Activated gamma-delta T cell treated with Interleukin-2 at 50 U/mL for 16 hours (primary cell): Measurements from ENCODE around the gene ZNF99.
"Not testable (repeated sequence)": the region's sequence is repeated elsewhere in the genome, so short reads cannot be mapped to it uniquely, and the experiment has no call there.

Source experiments
- DNase-seq: peaks from one replicate; pipeline ENCODE4 v3.0.0-alpha.2; 2020

ZNF99 gene

DNA sequence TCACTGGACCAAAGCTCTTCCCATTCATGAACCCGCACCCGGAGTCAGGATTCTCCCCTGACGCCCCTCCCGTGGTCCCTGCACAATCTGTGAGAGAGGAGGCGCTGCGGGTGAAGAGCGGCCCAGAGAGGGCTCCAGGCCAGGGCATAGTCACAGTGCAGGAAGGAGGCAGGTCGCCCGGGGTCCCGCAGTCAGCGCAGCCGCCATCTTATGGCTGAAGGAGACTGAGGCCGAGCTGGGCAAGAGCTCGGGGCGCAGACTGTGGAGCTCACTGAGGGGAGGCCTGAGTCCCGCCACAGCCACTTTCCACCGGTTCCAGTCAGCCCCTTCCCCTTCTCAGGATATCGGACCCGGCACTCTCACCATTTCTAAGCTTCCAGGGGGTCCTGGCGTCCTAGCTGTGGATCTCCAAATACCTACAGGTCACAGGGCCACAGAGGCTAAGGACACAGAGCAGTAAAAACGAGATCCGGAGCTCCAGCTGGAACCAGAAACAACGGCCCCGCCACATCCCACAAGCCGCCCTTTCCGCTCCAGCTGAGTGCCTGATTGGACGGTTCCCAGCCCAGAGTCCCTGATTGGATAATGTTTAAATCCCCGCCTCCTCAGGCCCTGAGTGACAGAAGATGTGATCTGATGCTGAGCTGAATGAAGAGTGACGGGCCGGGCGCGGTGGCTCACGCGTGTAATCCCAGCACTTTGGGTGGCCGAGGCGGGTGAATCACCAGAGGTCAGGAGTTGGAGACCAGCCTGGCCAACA, at the start of gene ZNF99:
ZNF99 (minus strand) TSS at position 501 of the 760 bp plus-strand sequence; CDS start at position 366, 135 bp downstream.
- DNase-seq: no peak

DNA sequence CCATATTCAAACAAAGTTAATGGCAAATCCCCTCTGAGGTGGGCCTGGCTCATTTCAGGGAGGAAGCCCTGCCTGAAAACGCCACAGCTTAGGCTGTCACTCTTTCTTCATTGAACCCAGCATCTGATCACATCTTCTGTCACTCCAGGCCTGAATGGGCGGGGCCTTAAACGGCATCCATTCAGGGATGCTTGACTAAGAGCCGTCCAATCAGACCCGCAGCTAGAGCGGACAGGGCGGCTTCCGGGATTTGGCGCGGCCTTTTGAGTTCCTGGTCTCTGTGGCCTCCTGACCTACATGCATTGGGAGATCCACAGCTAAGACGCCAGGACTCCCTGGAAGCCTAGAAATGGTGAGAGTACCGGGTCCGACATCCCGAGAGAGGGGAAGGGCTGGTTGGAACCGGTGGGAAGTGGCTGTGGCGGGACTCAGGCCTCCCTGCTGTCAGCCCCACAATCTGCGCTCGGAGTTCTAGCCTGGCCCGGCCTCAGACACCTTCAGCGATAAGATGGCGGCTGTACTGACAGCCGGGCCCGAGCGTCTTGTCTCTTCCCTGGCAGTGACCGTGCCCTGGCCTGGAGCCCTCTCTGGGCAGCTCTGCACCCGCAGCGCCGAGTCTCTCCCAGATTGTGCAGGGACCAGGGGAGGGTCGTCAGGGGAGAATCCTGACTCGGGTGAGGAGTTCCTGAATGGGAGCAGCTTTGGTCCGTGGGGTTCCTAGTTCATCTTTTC, 48.2 kb upstream of the ZNF99 start, which contains the start of gene ZNF723:
ZNF723 (plus strand) TSS at position 261 of the 732 bp plus-strand sequence; CDS start at position 350, 89 bp downstream.
- no peak for DNase-seq

DNA sequence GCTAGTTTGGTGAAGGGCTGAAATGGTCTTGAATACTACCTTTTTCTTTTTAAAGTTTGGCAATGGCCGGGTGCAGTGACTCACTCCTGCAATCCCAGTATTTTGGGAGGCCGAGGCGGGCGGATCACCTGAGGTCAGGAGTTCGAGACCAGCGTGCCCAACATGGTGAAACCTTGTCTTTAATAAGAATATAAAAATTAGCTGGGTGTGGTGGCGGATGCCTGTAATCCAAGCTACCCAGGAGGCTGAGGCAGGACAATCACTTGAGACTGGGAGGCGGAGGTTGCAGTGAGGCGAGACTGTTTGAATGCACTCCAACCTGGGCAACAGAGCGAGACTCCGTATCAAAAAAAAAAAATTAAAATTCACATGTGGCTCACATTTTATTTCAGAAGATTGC, 47.3 kb upstream of the ZNF99 start:
- no peak for DNase-seq

DNA sequence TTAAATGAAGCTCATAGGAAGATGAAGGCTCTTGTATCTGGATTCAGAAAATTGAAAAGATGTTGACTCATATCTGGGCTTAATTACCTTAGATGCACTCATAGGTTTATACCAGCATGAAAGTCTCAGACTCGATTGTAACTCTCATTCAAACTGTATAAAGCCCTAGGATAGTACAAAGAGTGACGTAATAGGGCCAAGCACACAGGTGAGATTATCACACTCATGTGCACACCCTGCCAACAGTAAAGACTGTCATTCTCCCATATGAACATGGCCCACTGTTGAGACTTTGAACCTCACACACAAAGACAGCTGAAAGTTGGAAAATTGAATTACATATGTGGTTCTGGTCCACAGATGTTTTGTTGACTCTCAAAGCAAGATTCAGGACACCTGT, 30.2 kb upstream of the ZNF99 start:
- no peak for DNase-seq

DNA sequence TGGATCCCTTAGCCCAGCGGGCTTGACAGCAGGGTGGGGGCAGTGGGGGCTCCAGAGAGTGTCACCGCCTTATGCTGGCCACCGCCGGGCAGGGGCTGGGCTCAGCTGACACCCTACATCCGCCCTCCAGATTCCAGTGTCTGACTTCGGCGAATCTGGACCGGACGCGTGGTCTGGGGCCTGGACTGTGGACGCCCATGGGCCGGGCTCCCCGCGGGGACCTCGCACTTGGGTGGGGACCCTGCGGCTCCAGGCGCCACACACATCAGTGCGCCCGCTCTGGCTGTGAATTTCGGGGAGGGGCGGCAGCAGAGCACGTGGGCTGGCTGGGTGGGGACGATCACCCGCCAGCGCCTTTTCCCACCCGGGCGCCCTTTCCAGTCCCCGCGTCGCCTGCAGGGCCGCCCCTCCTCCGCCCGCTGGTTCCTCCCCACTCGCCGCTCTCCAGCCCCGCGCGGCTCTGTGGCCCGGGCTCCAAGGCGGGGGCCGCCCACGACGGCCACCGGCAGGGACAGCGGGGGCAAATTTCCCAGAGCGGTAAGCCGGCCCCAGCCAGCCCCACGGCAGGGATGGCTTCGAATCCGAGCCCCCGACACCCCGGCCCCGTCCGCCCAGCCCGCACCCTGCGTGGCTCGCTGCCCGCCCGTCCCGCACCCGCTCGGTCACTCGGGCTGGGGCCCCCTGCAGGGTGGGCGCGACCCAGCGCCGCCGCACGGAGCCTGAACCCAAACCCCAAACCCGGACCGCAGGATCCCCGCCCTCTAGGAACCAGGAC, 23.3 kb upstream of the ZNF99 start:
- DNase-seq: no peak

DNA sequence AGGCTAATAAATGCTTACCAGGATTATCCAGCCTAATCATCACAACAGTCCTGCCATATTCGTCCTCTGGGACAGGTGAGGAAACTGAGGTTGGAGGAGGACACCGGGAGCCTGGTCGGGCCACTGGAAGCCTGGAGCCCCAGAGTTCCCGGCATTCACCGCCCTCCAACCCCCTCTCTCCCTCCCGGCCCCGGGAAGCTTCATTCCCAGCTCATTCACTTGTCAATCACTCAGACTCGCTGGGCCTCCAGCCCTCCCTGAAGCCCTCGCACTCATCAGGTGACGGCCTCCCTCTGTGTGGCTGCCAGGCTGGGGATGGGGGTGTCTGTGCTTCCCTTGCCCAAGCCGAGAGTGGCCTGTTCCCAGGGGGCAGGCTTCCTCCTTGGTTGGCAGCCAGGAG, 22.5 kb upstream of the ZNF99 start:
- no peak for DNase-seq

DNA sequence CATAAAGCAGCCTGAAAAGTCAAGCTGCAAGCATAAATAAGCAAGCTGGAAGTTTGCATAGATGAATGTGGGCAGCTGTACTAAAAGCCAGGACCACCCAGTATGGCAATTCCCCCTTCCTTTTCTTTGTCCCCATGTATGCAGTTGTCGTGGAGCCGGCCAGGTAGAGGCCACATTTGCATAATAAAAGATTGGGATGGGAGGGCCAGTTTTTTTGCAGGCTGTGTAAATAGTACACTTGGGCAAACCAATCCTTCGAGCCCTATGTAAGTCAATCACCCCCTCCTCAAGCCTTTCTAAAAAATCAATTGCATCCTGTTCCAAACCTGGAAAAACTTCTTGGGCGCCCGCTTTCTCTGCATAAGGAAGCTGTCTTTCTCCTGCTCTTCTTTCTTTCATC, 13.1 kb upstream of the ZNF99 start:
- no peak for DNase-seq

DNA sequence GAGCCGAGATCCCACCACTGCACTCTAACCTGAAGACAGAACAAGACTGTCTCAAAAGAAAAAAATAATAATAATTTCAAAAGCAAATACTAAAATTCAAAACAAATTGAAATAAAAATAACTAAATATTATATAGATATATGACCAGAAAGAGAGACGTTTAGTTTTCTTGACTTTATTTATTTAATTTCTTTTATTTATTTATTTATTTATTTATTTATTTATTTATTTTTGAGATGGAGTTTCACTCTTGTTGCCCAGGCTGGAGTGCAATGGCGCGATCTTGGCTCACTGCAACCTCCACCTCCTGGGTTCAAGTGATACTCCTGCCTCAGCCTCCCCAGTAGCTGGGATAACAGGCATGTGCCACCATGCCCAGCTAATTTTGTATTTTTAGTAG, 8.9 kb upstream of the ZNF99 start:
- DNase-seq: not testable (repeated sequence)

DNA sequence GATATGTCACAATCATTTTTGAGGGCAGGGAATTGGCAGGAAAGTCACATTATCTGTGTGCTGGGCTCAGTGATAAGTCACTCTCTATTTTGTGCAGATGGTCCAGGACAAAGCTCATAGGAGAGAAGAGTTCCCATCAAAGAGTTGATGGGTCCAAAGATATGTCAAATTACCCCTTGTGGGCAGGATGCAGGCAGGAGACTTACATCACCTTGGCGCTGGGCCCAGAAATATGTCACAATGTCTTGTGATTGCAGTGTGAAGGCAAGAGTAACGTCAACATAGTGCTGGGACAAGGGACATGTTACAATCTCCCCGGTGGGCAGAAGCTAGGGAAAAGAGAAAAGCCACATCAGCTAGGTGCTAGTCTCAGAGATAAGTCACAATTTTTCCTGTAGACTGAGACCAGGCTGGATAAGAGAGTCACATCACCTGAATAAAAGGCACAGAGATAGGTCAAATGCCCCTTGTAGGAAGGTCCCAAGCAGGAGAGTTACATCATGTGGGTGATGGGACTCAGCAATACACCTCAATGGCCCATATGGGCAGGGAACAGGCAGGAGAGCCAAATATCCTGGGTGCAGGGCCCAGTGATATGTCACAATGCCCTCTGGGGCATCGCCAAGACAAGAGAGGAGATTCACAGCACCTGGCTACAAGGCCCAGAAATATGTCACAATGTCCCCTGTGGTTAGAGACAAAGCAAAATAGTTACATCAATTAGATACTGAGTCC, 47.9 kb downstream of the ZNF99 start:
- DNase-seq: no peak

DNA sequence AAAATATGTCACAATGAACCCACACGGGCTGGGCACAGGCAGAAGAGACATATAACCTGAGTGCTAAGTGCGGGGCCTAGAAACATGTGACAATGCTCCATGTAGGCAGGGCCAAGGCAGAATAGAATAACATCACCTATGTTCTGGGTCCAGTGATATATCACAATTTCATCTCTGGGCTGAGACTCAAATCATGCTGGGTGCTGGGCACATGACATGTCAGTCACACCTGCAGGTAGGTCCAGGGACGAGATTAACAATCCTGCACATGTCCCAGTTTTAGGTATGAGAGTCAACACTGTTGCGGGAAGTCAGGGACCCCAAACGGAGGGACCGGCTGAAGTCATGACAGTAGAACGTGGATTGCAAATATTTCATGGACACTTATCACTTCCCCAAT, 50.3 kb downstream of the ZNF99 start:
- DNase-seq: no peak

DNA sequence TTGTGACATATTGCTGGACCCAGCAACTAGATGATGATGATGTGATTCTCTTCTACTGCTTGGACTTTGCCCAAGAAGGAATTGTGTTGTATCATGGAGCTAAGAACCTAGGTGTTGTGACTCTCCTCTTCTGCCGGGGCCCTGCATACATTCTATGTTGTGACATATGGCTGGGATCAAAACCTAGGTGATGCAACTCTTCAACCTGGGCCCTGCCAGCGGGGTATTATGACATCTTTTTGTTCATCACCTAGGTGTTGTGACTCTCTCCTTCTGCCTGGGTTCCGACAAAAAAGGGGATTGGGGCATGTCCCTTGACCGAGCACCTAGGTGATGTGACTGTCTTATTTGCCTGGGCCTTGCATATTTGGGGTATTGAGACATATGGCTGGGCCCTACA, 55.7 kb downstream of the ZNF99 start:
- not testable (repeated sequence) for DNase-seq

DNA sequence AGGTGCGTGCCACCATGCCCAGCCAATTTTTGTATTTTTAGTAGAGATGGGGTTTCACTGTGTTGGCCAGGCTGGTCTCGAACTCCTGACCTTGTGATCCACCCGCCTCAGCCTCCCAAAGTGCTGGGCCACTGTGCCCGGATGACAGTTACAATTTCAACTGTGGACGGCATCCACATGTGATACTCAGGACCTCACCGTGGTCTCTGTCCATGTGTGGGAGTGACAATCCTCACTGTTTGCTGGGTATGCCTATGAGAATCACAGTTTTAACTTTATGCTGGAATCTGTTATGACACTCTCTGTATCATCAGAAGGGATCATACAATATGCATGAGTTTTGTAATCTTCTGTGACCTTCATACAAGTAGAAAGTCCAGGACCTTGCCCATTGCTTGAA, 62.4 kb downstream of the ZNF99 start:
- not testable (repeated sequence) for DNase-seq

DNA sequence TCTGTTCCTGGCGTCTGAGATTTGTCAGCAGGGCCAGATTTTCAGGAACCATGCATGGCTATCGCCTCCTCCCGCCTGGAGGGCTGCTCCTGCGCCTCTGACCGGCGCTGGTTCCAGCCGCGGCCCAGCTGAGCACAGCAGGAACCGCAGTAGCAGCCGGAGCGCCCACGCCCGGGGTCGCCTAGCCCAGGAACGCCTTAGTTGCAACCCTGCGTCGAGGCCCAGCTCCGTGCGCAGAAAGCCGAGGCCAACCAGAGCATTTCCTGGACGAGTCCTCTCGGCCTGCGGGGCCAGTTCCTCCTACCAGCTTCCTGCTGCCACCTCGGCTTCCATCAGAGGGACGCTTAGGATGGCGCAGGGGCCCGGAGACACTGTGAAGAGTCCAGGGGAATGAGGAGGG, 75.0 kb downstream of the ZNF99 start:
- no peak for DNase-seq

DNA sequence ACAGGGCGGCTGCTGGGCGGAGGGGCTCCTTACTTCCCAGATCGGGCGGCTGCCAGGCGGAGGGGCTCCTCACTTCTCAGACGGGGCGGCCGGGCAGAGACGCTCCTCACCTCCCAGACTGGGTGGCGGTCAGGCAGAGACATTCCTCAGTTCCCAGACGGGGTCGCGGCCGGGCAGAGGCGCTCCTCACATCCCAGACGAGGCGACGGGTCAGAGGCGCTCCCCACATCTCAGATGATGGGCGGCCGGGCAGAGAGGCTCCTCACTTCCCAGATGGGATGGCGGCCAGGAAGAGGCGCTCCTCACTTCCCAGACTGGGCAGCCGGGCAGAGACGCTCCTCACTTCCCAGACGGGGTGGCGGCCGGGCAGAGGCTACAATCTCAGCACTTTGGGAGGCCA, 80.9 kb downstream of the ZNF99 start:
- not testable (repeated sequence) for DNase-seq

DNA sequence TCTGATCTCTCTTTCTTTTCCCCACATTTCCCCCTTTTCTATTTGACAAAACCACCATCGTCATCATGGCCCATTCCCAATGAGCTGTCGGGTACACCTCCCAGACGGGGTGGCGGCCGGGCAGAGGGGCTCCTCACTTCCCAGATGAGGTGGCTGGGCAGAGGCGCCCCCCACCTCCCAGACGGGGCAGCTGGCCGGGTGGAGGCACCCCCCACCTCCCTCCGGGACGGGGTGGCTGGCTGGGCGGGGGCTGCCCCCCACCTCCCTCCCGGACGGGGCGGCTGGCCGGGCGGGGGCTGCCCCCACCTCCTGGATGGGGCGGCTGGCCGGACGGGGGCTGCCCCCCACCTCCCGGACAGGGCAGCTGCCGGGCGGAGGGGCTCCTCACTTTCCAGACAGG, 81.3 kb downstream of the ZNF99 start:
- not testable (repeated sequence) for DNase-seq
